Neutrophil (primary cell): ENCODE measurements around the gene TGFBR3L.

Experiments
- H3K27ac ChIP-seq: fragments of 200-600 bp; sonication (generic); 2 replicates; pipeline ENCODE4 v1.5.1; 2016; ENCODE audit warnings: mild to moderate bottlenecking, moderate library complexity
- H3K27me3 ChIP-seq: fragments of 200-600 bp; sonication (generic); 2 replicates; pipeline ENCODE4 v1.6.0; 2016; ENCODE audit warnings: mild to moderate bottlenecking
- H3K36me3 ChIP-seq: fragments of 200-600 bp; sonication (generic); 2 replicates; pipeline ENCODE4 v1.5.1; 2017
- H3K4me1 ChIP-seq, 2 experiments: fragments of 200-600 bp in 1 of 2; sonication (generic) in 1 of 2; 1 replicate in 1 of 2; 2 replicates in 1 of 2; pipeline versions ENCODE4 v1.5.1 to v1.6.1; 2013 to 2016; ENCODE audit warnings: low read depth in 1 of 2, low read length in 1 of 2, mild to moderate bottlenecking in 1 of 2, moderate library complexity in 1 of 2; ENCODE audit not compliant: control insufficient read depth in 1 of 2, insufficient read depth in 1 of 2
- H3K4me3 ChIP-seq, 2 experiments: fragments of 200-600 bp in 1 of 2; sonication (generic) in 1 of 2; 1 replicate in 1 of 2; 2 replicates in 1 of 2; pipeline ENCODE4 v1.5.1; 2013 to 2016; ENCODE audit warnings: low read depth in 1 of 2, low read length in 1 of 2, mild to moderate bottlenecking in 1 of 2, moderate library complexity in 1 of 2
- H3K9me3 ChIP-seq: fragments of 200-600 bp; sonication (generic); 2 replicates; pipeline ENCODE4 v1.5.1; 2016
- CTCF ChIP-seq: fragments of 200-600 bp; sonication (generic); IDR thresholded peaks from 2 replicates; pipeline ENCODE4 v1.5.1; 2016; ENCODE audit warnings: antibody characterized with exemption

Gene TGFBR3L

GRCh38 chr19:7925171-7925851, 10.7 kb downstream of the TGFBR3L start:
- peak; percentile 70 for TF ChIP-seq CTCF
- Histone ChIP-seq H3K27me3 (peaks cover 31% of the 10 kb centered on the region), H3K4me1 (peaks cover 17 to 32% of the 10 kb centered on the region in 2 experiments), H3K4me3 (peak overlapping the region; percentile 40 to 60), H3K36me3 (peaks cover under 1% of the 10 kb centered on the region), H3K27ac (no peak overlapping the region), H3K9me3 (no peaks in the 10 kb centered on the region)

- Histone ChIP-seq H3K27ac (no peak within 1 kb of the TSS), H3K4me3 (peak within 1 kb of the TSS; percentile 40 to 60)
Observed at GRCh38 chr19:7926021-7926726, 11.5 kb downstream of the TGFBR3L start, which contains the start of gene CTXN1. TSS of gene CTXN1 (minus strand) at chr19:7926135. CDS start at chr19:7925538, 597 bp downstream.

GRCh38 chr19:7926727-7927604, 12.3 kb downstream of the TGFBR3L start:
- peaks cover 31% of the 10 kb centered on the region for H3K27me3 ChIP-seq
- H3K4me1 ChIP-seq: peaks cover 5 to 18% of the 10 kb centered on the region in 2 experiments
- no peak overlapping the region for H3K27ac ChIP-seq
- H3K9me3 ChIP-seq: no peaks in the 10 kb centered on the region
- no peak overlapping the region for H3K4me3 ChIP-seq
- H3K36me3 ChIP-seq: peaks cover 17% of the 10 kb centered on the region
- no peak for TF ChIP-seq CTCF

More at GRCh38 chr19:7926021-7926726, 11.5 kb downstream of the TGFBR3L start, which contains the start of gene CTXN1:
- H3K36me3 ChIP-seq: peaks cover 9% of the 10 kb centered on the region
- peaks cover 13 to 26% of the 10 kb centered on the region in 2 experiments for H3K4me1 ChIP-seq
- H3K27me3 ChIP-seq: peaks cover 31% of the 10 kb centered on the region
- TF ChIP-seq CTCF: no peak
- no peaks in the 10 kb centered on the region for H3K9me3 ChIP-seq

GRCh38 chr19:7927605-7928333, 13.1 kb downstream of the TGFBR3L start:
- Histone ChIP-seq H3K27ac (no peak overlapping the region), H3K36me3 (peaks cover 25% of the 10 kb centered on the region), H3K27me3 (peaks cover 31% of the 10 kb centered on the region), H3K4me3 (no peak overlapping the region), H3K9me3 (no peaks in the 10 kb centered on the region), H3K4me1 (peaks cover 5 to 14% of the 10 kb centered on the region in 2 experiments)
- no peak for TF ChIP-seq CTCF

GRCh38 chr19:7928334-7928706, 13.7 kb downstream of the TGFBR3L start:
- H3K4me3 ChIP-seq: no peak overlapping the region
- no peak overlapping the region for H3K27ac ChIP-seq
- no peaks in the 10 kb centered on the region for H3K9me3 ChIP-seq
- peaks cover 30% of the 10 kb centered on the region for H3K36me3 ChIP-seq
- H3K27me3 ChIP-seq: peaks cover 31% of the 10 kb centered on the region
- TF ChIP-seq CTCF: no peak
- H3K4me1 ChIP-seq: peaks cover 5 to 14% of the 10 kb centered on the region in 2 experiments
